ENCODE measurements around the gene DIAPH3. TPM values are rescaled to one million over a fixed set of nuclear protein-coding genes. Genes with fewer than 3 reads are reported as not detected.
A peak's percentile ranks its signal among the peaks of the same experiment; 100 is the strongest.
"Not testable (repeated sequence)": the region's sequence is repeated elsewhere in the genome, so short reads cannot be mapped to it uniquely, and the experiment has no call there.

The DIAPH3 gene
- total RNA-seq: under 1 TPM; under 0.01 to 0.88 (median 0.64) TPM

GRCh38 chr13:60163478-60164233, at the start of gene DIAPH3:
Gene DIAPH3, minus strand, starts transcription at chr13:60163928. Its CDS starts 162 bp downstream, at chr13:60163766.
- H3K4me3 ChIP-seq: peak within 1 kb of the TSS; percentile 66 to 71 (median 70)
- H3K4me1 ChIP-seq: no peaks in the 10 kb centered on the region
- peak; percentile 65 for TF ChIP-seq POLR2A (IDR thresholded peaks at IDR 0.05)
- no peak for TF ChIP-seq CTCF (IDR thresholded peaks at IDR 0.05)
- peak; percentile 65 to 91 (median 72) for TF ChIP-seq POLR2AphosphoS5 (IDR thresholded peaks at IDR 0.05)
- H3K27me3 ChIP-seq: no peaks in the 10 kb centered on the region
- no peaks in the 10 kb centered on the region for H3K9me3 ChIP-seq
- no peaks in the 10 kb centered on the region for H3K36me3 ChIP-seq
- intact Hi-C loops (cut with DNase I; ENCODE audit: low total_unique reads): no loop called here
- DNase-seq (ENCODE audit: low spot score in 2 of 2): peak; percentile 94 to 95
- peak within 1 kb of the TSS; percentile 91 to 92 for H3K27ac ChIP-seq

DNA sequence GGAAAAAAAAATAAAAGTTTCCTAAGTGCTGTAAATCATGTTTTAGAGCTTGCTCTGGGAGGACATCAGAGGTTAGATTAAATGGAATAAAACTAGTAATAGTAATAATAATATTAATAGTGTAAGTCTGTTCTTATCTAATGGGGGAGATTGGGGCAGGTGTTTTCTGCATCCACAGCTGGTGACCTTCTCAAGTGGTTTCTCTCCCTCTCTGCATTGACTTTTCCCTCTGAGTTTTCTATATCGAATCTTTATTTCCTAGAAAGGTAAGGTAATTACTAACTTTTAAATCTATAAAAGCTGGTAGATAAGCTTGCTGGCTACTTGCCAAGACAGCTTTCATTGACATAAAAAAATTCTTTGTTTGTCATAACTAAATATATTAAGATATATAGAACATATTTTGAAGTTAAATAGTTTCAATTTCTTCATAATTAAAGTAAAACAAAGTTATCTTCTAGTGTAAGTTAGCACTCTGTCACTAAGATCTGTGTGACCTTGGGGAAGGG, 49.6 kb upstream of the DIAPH3 start:
- Histone ChIP-seq H3K4me1 (no peaks in the 10 kb centered on the region), H3K36me3 (no peaks in the 10 kb centered on the region), H3K27me3 (peaks cover 0 to under 1% of the 10 kb centered on the region in 2 donors), H3K27ac (no peak overlapping the region), H3K9me3 (no peaks in the 10 kb centered on the region), H3K4me3 (no peak overlapping the region)
- no peak for DNase-seq (ENCODE audit: low spot score in 2 of 2)
- TF ChIP-seq CTCF (IDR thresholded peaks at IDR 0.05): no peak
- no peak for TF ChIP-seq POLR2A (IDR thresholded peaks at IDR 0.05)
- TF ChIP-seq POLR2AphosphoS5 (IDR thresholded peaks at IDR 0.05): no peak
- intact Hi-C loops (cut with DNase I; ENCODE audit: low total_unique reads): no loop called here

DNA sequence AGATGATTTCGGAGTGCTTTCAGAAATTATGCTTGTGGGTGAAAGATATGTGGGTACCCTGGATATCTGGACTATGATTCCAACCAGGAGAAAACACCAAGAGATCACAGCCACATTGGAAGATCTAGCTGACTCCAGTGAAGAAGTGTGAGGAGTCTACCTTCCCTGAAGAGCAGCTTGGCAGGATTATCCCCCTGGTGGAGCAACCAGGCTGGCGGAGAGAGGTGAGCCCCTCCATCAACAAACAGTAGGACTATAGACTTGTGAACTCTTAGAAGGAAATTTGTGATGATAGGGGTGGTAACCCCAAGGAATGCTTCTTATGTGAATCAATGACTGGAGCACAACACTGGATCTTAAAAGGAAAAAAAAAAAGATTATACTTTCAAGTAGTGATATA, 47.8 kb upstream of the DIAPH3 start:
- peaks cover 0 to 4% of the 10 kb centered on the region in 2 donors for H3K27me3 ChIP-seq
- no peak overlapping the region for H3K27ac ChIP-seq
- no peaks in the 10 kb centered on the region for H3K4me1 ChIP-seq
- no peak overlapping the region for H3K4me3 ChIP-seq
- intact Hi-C loops (cut with DNase I; ENCODE audit: low total_unique reads): no loop called here
- no peaks in the 10 kb centered on the region for H3K9me3 ChIP-seq
- H3K36me3 ChIP-seq: no peaks in the 10 kb centered on the region
- DNase-seq (ENCODE audit: low spot score in 2 of 2): no peak
- TF ChIP-seq CTCF (IDR thresholded peaks at IDR 0.05) (no peak), POLR2AphosphoS5 (IDR thresholded peaks at IDR 0.05) (no peak), POLR2A (IDR thresholded peaks at IDR 0.05) (no peak)

DNA sequence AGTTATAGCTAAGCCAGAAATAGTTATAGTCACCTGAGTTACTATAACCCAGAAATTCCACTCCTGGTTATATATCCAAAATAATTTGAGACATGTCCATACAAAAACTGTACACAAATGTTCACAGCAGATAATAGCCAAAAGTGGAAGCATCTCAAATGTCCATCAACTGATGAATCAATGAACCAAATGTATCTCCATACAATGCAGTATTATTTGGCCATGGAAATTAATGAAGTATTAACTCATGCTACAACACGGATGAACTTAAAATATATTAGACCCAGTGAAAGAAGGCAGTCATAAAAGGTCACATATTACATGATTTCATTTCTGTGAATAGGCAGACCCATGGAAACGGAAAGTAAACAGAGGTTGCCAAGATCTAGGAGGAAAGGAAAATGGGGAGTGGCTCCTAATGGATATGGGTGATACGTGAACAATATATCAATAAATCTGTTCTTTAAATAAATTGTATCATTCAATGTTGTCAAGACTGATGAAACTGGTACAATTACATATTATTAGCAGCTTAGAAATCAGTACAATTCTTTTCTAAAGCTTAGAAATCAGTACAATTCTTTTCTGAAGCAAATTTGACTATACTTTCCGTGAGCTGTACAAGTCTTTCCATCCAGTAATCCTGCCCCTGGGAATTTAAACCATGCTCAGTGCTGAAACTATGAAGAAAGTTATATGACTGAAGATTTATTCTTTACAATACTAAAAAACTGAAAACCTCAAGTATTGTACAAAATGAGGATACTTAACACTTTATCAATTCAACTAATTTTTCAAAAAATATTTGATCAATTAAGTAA, 47.0 kb upstream of the DIAPH3 start:
- Histone ChIP-seq H3K27ac (no peak overlapping the region), H3K9me3 (no peaks in the 10 kb centered on the region), H3K27me3 (peaks cover 0 to 4% of the 10 kb centered on the region in 2 donors), H3K4me3 (no peak overlapping the region), H3K36me3 (no peaks in the 10 kb centered on the region), H3K4me1 (no peaks in the 10 kb centered on the region)
- no peak for DNase-seq (ENCODE audit: low spot score in 2 of 2)
- intact Hi-C loops (cut with DNase I; ENCODE audit: low total_unique reads): no loop called here
- TF ChIP-seq POLR2AphosphoS5 (IDR thresholded peaks at IDR 0.05) (no peak), POLR2A (IDR thresholded peaks at IDR 0.05) (no peak)

DNA sequence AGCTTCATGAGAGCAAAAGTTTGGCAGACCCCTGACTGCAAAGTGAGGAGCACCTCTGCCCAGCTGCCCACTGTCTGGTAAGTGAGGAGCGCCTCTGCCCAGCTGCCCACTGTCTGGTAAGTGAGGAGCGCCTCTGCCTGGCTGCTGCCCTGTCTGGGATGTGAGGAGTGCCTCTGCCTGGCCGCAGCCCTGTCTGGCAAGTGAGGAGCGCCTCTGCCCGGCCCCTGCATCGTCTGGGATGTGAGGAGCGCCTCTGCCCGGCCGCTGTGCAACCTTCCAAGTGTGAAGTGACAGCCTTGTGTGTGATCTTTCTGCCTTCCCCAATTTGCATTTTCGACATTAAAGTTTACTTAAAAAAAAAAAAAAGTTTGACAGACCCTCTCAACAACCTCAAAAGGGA, 41.8 kb upstream of the DIAPH3 start:
- H3K4me1 ChIP-seq; intact Hi-C loops (cut with DNase I; ENCODE audit: low total_unique reads); H3K27ac ChIP-seq; H3K4me3 ChIP-seq; DNase-seq (ENCODE audit: low spot score in 2 of 2); H3K27me3 ChIP-seq; H3K9me3 ChIP-seq; H3K36me3 ChIP-seq: not testable (repeated sequence)

DNA sequence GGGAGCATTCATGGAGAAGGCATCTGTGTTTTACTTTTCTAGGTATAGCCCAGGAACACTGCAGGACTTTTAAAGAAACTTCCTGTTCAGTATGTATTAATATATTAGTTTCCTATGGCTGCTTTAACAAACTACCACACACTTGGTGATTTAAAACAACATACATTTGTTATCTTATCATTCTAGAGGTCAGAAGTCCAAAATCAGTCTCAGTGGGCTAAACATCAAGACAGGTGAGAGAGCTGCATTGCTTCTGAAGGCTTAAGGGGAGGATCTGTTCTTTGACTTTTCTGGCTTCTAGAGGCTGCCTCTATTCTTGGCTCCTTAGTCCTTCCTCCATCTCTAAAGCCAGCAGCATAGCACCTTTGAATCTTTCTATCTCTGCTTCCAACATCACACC, 37.6 kb upstream of the DIAPH3 start:
- H3K9me3 ChIP-seq: no peaks in the 10 kb centered on the region
- H3K27ac ChIP-seq: no peak overlapping the region
- DNase-seq (ENCODE audit: low spot score in 2 of 2): no peak
- H3K36me3 ChIP-seq: no peaks in the 10 kb centered on the region
- no peak overlapping the region for H3K4me3 ChIP-seq
- intact Hi-C loops (cut with DNase I; ENCODE audit: low total_unique reads): no loop called here
- H3K4me1 ChIP-seq: no peaks in the 10 kb centered on the region
- H3K27me3 ChIP-seq: no peaks in the 10 kb centered on the region
- TF ChIP-seq POLR2AphosphoS5 (IDR thresholded peaks at IDR 0.05) (no peak), POLR2A (IDR thresholded peaks at IDR 0.05) (no peak), CTCF (IDR thresholded peaks at IDR 0.05) (no peak)

- H3K27ac ChIP-seq; intact Hi-C loops (cut with DNase I; ENCODE audit: low total_unique reads); H3K36me3 ChIP-seq; H3K4me3 ChIP-seq; H3K4me1 ChIP-seq; DNase-seq (ENCODE audit: low spot score in 2 of 2); H3K27me3 ChIP-seq; H3K9me3 ChIP-seq: not testable (repeated sequence)
These were observed 32.2 kb upstream of the DIAPH3 start for GRCh38 chr13:60195893-60196292.

Measured in breast epithelium (tissue), 4 donors.